ENCODE results near the gene ANAPC13.

DNA sequence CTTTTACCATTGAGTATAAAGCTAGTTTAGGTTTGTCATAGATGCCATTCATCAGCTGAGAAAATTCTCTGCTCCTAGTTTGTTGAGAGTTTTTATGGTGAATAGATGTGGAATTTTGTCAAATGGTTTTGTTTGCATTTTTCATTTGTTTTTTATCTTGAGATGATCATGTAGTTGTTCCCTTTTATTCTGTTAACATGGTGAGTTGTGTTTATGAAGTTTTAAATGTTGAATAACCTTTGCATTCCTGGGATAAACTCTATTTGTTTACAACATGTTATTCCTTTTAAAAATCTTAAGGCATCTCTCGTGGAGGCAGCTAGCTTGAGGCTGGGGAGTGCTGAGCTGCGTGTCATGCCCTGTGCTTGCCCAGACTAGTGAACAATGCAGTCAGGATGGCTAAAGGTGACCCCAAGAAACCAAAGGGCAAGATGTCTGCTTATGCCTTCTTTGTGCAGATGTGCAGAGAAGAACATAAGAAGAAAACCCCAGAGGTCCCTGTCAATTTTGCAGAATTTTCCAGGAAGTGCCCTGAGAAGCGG, 48.5 kb downstream of the ANAPC13 start:
- TF ChIP-seq POLR2AphosphoS5 (IDR thresholded peaks at IDR 0.05) = no peak
- TF ChIP-seq, protein P1, sequence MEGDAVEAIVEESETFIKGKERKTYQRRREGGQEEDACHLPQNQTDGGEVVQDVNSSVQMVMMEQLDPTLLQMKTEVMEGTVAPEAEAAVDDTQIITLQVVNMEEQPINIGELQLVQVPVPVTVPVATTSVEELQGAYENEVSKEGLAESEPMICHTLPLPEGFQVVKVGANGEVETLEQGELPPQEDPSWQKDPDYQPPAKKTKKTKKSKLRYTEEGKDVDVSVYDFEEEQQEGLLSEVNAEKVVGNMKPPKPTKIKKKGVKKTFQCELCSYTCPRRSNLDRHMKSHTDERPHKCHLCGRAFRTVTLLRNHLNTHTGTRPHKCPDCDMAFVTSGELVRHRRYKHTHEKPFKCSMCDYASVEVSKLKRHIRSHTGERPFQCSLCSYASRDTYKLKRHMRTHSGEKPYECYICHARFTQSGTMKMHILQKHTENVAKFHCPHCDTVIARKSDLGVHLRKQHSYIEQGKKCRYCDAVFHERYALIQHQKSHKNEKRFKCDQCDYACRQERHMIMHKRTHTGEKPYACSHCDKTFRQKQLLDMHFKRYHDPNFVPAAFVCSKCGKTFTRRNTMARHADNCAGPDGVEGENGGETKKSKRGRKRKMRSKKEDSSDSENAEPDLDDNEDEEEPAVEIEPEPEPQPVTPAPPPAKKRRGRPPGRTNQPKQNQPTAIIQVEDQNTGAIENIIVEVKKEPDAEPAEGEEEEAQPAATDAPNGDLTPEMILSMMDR (IDR thresholded peaks at IDR 0.05) = no peak

All from prostate gland (tissue), 2 donors.